CD4-positive, alpha-beta T cell (primary cell): ENCODE measurements around the gene NFATC1. TPM values are rescaled to one million over a fixed set of nuclear protein-coding genes. Genes with fewer than 3 reads are reported as not detected.
A peak's percentile ranks its signal among the peaks of the same experiment; 100 is the strongest.

Experiments
- ATAC-seq: fragments of 200-7000 bp; cut with Tn5 transposase; one replicate; pipeline ENCODE4 v1.10.0; 2022; ENCODE audit warnings: mild to moderate bottlenecking; ENCODE audit not compliant: poor library complexity
- CTCF ChIA-PET: fragments of 350-600 bp; sonication (Branson Sonifier 250); formaldehyde crosslinking; loops from one replicate; lab custom pipeline; 2021; ENCODE audit warnings: antibody characterized with exemption, inconsistent platforms; lab: Charles Lee
- POLR2A ChIA-PET: fragments of 350-600 bp; sonication (Branson Sonifier 250); formaldehyde crosslinking; loops from one replicate; lab custom pipeline; 2021; ENCODE audit warnings: antibody characterized with exemption, inconsistent platforms; lab: Charles Lee
- DNase-seq, 14 experiments: peaks; one replicate each; pipeline ENCODE4 v3.0.0-alpha.2; 2013 to 2020; ENCODE audit warnings: mixed read lengths in 2 of 14
- H3K27ac ChIP-seq, 2 donors: one replicate each; pipeline versions ENCODE4 v1.5.1 to v1.7.0; 2013; ENCODE audit warnings: low read length in 2 of 2, low read depth in 1 of 2, mild to moderate bottlenecking in 1 of 2
- H3K27me3 ChIP-seq, 2 experiments: 1 replicate in 1 of 2; 2 replicates in 1 of 2; pipeline versions ENCODE4 v1.6.1 to v1.7.0; 2013; ENCODE audit warnings: low read length in 2 of 2, control low read depth in 1 of 2, mild to moderate bottlenecking in 1 of 2, moderate library complexity in 1 of 2; ENCODE audit not compliant: insufficient read depth in 2 of 2, control insufficient read depth in 1 of 2
- H3K36me3 ChIP-seq: one replicate; pipeline ENCODE4 v1.6.1; 2013; ENCODE audit warnings: low read length, control low read depth; ENCODE audit not compliant: insufficient read depth
- H3K4me1 ChIP-seq: one replicate; pipeline ENCODE4 v1.6.1; 2013; ENCODE audit warnings: low read length, control low read depth; ENCODE audit not compliant: insufficient read depth
- H3K4me3 ChIP-seq: one replicate; pipeline ENCODE4 v1.5.1; 2013; ENCODE audit warnings: mild to moderate bottlenecking, low read length, moderate library complexity
- H3K9me3 ChIP-seq, 2 experiments: 1 replicate in 1 of 2; 2 replicates in 1 of 2; pipeline versions ENCODE4 v1.6.1 to v1.7.0; 2013; ENCODE audit warnings: low read length in 2 of 2, mild to moderate bottlenecking in 2 of 2, control low read depth in 1 of 2, moderate library complexity in 1 of 2; ENCODE audit not compliant: control insufficient read depth in 1 of 2, insufficient read depth in 1 of 2
- H3K27ac Mint-ChIP-seq: one replicate; pipeline ENCODE4 v1.8.0; 2020; ENCODE audit warnings: mixed read lengths
- H3K27me3 Mint-ChIP-seq: one replicate; pipeline ENCODE4 v1.8.0; 2021; ENCODE audit warnings: mixed read lengths
- H3K36me3 Mint-ChIP-seq: one replicate; pipeline ENCODE4 v1.8.0; 2021; ENCODE audit warnings: low read depth, mixed read lengths
- H3K4me1 Mint-ChIP-seq: one replicate; pipeline ENCODE4 v1.8.0; 2021; ENCODE audit warnings: low read depth, mixed read lengths
- H3K4me3 Mint-ChIP-seq: one replicate; pipeline ENCODE4 v1.8.0; 2020; ENCODE audit warnings: mild to moderate bottlenecking, mixed read lengths
- H3K9me3 Mint-ChIP-seq: one replicate; pipeline ENCODE4 v1.8.0; 2020; ENCODE audit warnings: mixed read lengths
- CTCF ChIP-seq: fragments of 200-600 bp; IDR thresholded peaks from one replicate; pipeline ENCODE4 v1.8.0; 2022; ENCODE audit warnings: antibody characterized with exemption, mild to moderate bottlenecking
- intact Hi-C, 2 experiments: fragments of 100-400 bp; cut with DNase I in 1 of 2; cut with micrococcal nuclease in 1 of 2; formaldehyde crosslinking; loops; one replicate each; pipeline versions ENCODE4 v1.15.1 to v1.9.0; 2023 to 2025; cut with DNase I, micrococcal nuclease
- total RNA-seq, 174 experiments: library from RNA in 2 of 174; stranded (reverse) in 2 of 174; gene quantifications; one replicate each; pipeline ENCODE4 v1.2.3 and lab custom pipeline; 2021 to 2026

The NFATC1 gene
- total RNA-seq, 2 experiments from 2014 or later: 107 to 113 TPM

GRCh38 chr18:79403723-79404566 is 8.2 kb downstream of the NFATC1 start:
- H3K27me3 ChIP-seq: no peaks in the 10 kb centered on the region
- ATAC-seq: no peak
- DNase-seq: no peak
- POLR2A ChIA-PET: interaction anchor here (0.8 to 4.2 kb wide), 7 partner anchors 7 to 197 kb away, joined by 3 to 51 read pairs (median 6); partner anchors contain the start of gene NFATC1
- H3K4me3 ChIP-seq: peak overlapping the region; percentile 63
- no peaks in the 10 kb centered on the region for H3K9me3 ChIP-seq
- H3K4me1 ChIP-seq: peaks cover 73% of the 10 kb centered on the region
- CTCF ChIA-PET: interaction anchor here (1.8 kb wide), 1 partner anchor 7 kb away, joined by 18 read pairs; the partner anchor contains the start of gene NFATC1
- H3K27ac Mint-ChIP-seq: peak overlapping the region; percentile 96
- H3K36me3 ChIP-seq: peaks cover 9% of the 10 kb centered on the region
- no peaks in the 10 kb centered on the region for H3K27me3 Mint-ChIP-seq
- no peak for TF ChIP-seq CTCF
- intact Hi-C loops: loop anchor here in 1 of 2 experiments (10.0 kb wide), 1 partner anchor 631 kb away; the partner anchor contains the start of gene RBFA
- H3K27ac ChIP-seq: peak overlapping the region; percentile 92 to 97
- peaks cover 62% of the 10 kb centered on the region for H3K4me1 Mint-ChIP-seq
- H3K9me3 Mint-ChIP-seq: no peaks in the 10 kb centered on the region
- H3K36me3 Mint-ChIP-seq: peaks cover 56% of the 10 kb centered on the region
- peak overlapping the region; percentile 90 for H3K4me3 Mint-ChIP-seq

- peak overlapping the region; percentile 90 for H3K4me3 Mint-ChIP-seq
- DNase-seq (peak in 6 of 14 experiments; percentile 42 to 79 (median 60)), ATAC-seq (peak; percentile 6)
- H3K27ac Mint-ChIP-seq: peak overlapping the region; percentile 96
- Histone ChIP-seq H3K9me3 (no peaks in the 10 kb centered on the region), H3K4me3 (peak overlapping the region; percentile 40), H3K36me3 (peaks cover 10% of the 10 kb centered on the region), H3K27ac (peak overlapping the region; percentile 92 to 97), H3K4me1 (peaks cover 67% of the 10 kb centered on the region), H3K27me3 (no peaks in the 10 kb centered on the region)
- peaks cover 59% of the 10 kb centered on the region for H3K4me1 Mint-ChIP-seq
- POLR2A ChIA-PET: interaction anchor here (0.9 to 4.2 kb wide), 7 partner anchors 8 to 197 kb away, joined by 3 to 51 read pairs (median 11); partner anchors contain the start of gene NFATC1
- CTCF ChIA-PET: interaction anchor here (1.8 to 1.9 kb wide), 2 partner anchors 8 to 11 kb away, joined by 8 to 18 read pairs; partner anchors contain the start of gene NFATC1
- no peaks in the 10 kb centered on the region for H3K9me3 Mint-ChIP-seq
- TF ChIP-seq CTCF: no peak
- intact Hi-C loops: loop anchor here in 1 of 2 experiments (10.0 kb wide), 1 partner anchor 630 kb away; the partner anchor contains the start of gene RBFA
- H3K27me3 Mint-ChIP-seq: no peaks in the 10 kb centered on the region
- peaks cover 51% of the 10 kb centered on the region for H3K36me3 Mint-ChIP-seq
Measured at GRCh38 chr18:79404567-79404910, 8.8 kb downstream of the NFATC1 start.

- intact Hi-C loops: loop anchor here (5.0 to 10.0 kb wide), 2 partner anchors 37 to 630 kb away; partner anchors contain the start of gene RBFA (in 1 of the 2)
- no peak for TF ChIP-seq CTCF
- Histone ChIP-seq H3K27me3 (no peaks in the 10 kb centered on the region), H3K9me3 (no peaks in the 10 kb centered on the region), H3K27ac (peak overlapping the region; percentile 92 to 97), H3K4me1 (peaks cover 64% of the 10 kb centered on the region), H3K36me3 (peaks cover 17% of the 10 kb centered on the region), H3K4me3 (peak overlapping the region; percentile 40)
- POLR2A ChIA-PET: interaction anchor here (0.9 to 4.2 kb wide), 13 partner anchors 9 to 628 kb away, joined by 3 to 51 read pairs (median 4); partner anchors contain the start of gene NFATC1
- peak overlapping the region; percentile 96 for H3K27ac Mint-ChIP-seq
- CTCF ChIA-PET: interaction anchor here (0.8 to 1.9 kb wide), 6 partner anchors 9 to 118 kb away, joined by 3 to 18 read pairs (median 6); partner anchors contain the start of gene NFATC1
- peaks cover 51% of the 10 kb centered on the region for H3K36me3 Mint-ChIP-seq
- no peaks in the 10 kb centered on the region for H3K9me3 Mint-ChIP-seq
- peaks cover 59% of the 10 kb centered on the region for H3K4me1 Mint-ChIP-seq
- ATAC-seq (no peak), DNase-seq (peak in 6 of 14 experiments; percentile 44 to 74 (median 56))
- H3K4me3 Mint-ChIP-seq: peak overlapping the region; percentile 90
- H3K27me3 Mint-ChIP-seq: no peaks in the 10 kb centered on the region
Measured at GRCh38 chr18:79405019-79405780, 9.5 kb downstream of the NFATC1 start.
